GM10248 (cell line): ENCODE results near the gene PKDCC.
"Not testable (repeated sequence)": the region's sequence is repeated elsewhere in the genome, so short reads cannot be mapped to it uniquely, and the experiment has no call there.

Experiments
- CTCF ChIA-PET: fragments of 300-600 bp; sonication (Branson Sonifier 250); formaldehyde crosslinking; extraction: SDS; loops from one replicate; lab custom pipeline; 2021; ENCODE audit warnings: antibody characterized with exemption; lab: Yijun Ruan, JAX
- POLR2A ChIA-PET: fragments of 350-650 bp; sonication (Branson Sonifier 250); formaldehyde crosslinking; extraction: SDS; loops from one replicate; lab custom pipeline; 2020; ENCODE audit warnings: antibody characterized with exemption; lab: Yijun Ruan, JAX
- DNase-seq: peaks from one replicate; pipeline ENCODE4 v3.0.0; 2012; ENCODE audit errors: extremely low spot score
- CTCF ChIP-seq: IDR thresholded peaks from 2 replicates; pipeline ENCODE4 v1.5.1; 2012; ENCODE audit warnings: mild to moderate bottlenecking, low read depth; ENCODE audit errors: extremely low read depth, missing control alignments, control extremely low read depth

Gene PKDCC

GRCh38 chr2:42029639-42030199 lies 18.1 kb upstream of the PKDCC start:
- ChIA-PET CTCF (interaction anchor here (1.4 to 1.7 kb wide), 3 partner anchors 48 to 177 kb away, joined by 3 to 4 read pairs (median 3); no protein-coding TSS in a partner anchor), POLR2A (no interaction called here)
- TF ChIP-seq CTCF: no peak
- DNase-seq: no peak

- POLR2A ChIA-PET: no interaction called here
- DNase-seq: no peak
- TF ChIP-seq CTCF: no peak
- CTCF ChIA-PET: no interaction called here
Measured at GRCh38 chr2:42030200-42030759, 17.5 kb upstream of the PKDCC start.

- no peak for TF ChIP-seq CTCF
- CTCF ChIA-PET: interaction anchor here (1.6 to 1.8 kb wide), 2 partner anchors 8 to 159 kb away, joined by 3 to 6 read pairs; no protein-coding TSS in a partner anchor
- POLR2A ChIA-PET: no interaction called here
- DNase-seq: no peak
Measured at GRCh38 chr2:42030829-42031228, 17.0 kb upstream of the PKDCC start.

GRCh38 chr2:42031281-42032223 lies 16.3 kb upstream of the PKDCC start:
- DNase-seq: no peak
- ChIA-PET POLR2A (no interaction called here), CTCF (interaction anchor here (1.2 to 1.8 kb wide), 5 partner anchors 9 to 159 kb away, joined by 3 to 6 read pairs (median 3); no protein-coding TSS in a partner anchor)
- no peak for TF ChIP-seq CTCF

- TF ChIP-seq CTCF: no peak
- ChIA-PET POLR2A (no interaction called here), CTCF (interaction anchor here (0.8 to 1.8 kb wide), 6 partner anchors 8 to 162 kb away, joined by 3 to 6 read pairs (median 3); no protein-coding TSS in a partner anchor)
- no peak for DNase-seq
Measured at GRCh38 chr2:42032224-42032620, 15.6 kb upstream of the PKDCC start.

GRCh38 chr2:42032745-42033144 lies 15.1 kb upstream of the PKDCC start:
- CTCF ChIA-PET: interaction anchor here (0.8 to 1.8 kb wide), 4 partner anchors 10 to 163 kb away, joined by 3 to 6 read pairs (median 3); no protein-coding TSS in a partner anchor
- DNase-seq: no peak
- POLR2A ChIA-PET: no interaction called here
- TF ChIP-seq CTCF: no peak

- DNase-seq, POLR2A ChIA-PET: not testable (repeated sequence)
- CTCF ChIA-PET: interaction anchor here (1.0 to 1.3 kb wide), 2 partner anchors 9 to 164 kb away, joined by 4 to 5 read pairs; no protein-coding TSS in a partner anchor
Measured at GRCh38 chr2:42034096-42034495, 13.7 kb upstream of the PKDCC start.
